Esophagus squamous epithelium (tissue), 4 donors: ENCODE measurements around the gene SMIM5.

Source experiments
- POLR2A ChIP-seq, 4 donors: fragments of 450-650 bp; IDR thresholded peaks; one replicate each; pipeline ENCODE4 v1.6.1; 2017; ENCODE audit warnings: antibody characterized with exemption in 4 of 4, mild to moderate bottlenecking in 4 of 4, moderate library complexity in 3 of 4
- TF ChIP-seq, protein P1 (sequence below), 6 experiments: fragments of 450-650 bp in 4 of 6; fragments of 200-600 bp in 2 of 6; sonication (generic) in 2 of 6; IDR thresholded peaks; one replicate each; pipeline ENCODE4 v1.5.1; 2016 to 2019; ENCODE audit warnings: antibody characterized with exemption in 6 of 6, mild to moderate bottlenecking in 4 of 6, moderate library complexity in 4 of 6

DNA sequence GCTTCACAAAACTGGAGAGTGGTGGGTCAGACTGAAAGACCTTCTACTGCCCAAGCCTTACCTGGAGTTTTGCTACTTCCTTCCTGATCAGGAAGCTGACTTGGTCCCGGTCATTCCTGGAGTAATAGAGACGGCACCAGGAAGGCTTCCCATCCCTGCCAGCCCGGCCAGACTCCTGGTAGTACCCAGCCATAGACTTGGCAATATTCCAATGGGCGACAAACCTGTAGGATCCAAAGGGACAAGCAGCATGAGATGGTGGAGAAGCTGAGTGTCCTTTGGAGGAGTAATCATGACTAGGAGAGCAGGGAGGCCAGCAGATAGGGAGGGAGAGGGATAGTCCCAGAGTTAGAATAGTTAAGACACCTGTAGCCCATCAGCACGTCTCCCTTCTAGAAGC is 25.0 kb downstream of the SMIM5 start:
- TF ChIP-seq, protein P1, sequence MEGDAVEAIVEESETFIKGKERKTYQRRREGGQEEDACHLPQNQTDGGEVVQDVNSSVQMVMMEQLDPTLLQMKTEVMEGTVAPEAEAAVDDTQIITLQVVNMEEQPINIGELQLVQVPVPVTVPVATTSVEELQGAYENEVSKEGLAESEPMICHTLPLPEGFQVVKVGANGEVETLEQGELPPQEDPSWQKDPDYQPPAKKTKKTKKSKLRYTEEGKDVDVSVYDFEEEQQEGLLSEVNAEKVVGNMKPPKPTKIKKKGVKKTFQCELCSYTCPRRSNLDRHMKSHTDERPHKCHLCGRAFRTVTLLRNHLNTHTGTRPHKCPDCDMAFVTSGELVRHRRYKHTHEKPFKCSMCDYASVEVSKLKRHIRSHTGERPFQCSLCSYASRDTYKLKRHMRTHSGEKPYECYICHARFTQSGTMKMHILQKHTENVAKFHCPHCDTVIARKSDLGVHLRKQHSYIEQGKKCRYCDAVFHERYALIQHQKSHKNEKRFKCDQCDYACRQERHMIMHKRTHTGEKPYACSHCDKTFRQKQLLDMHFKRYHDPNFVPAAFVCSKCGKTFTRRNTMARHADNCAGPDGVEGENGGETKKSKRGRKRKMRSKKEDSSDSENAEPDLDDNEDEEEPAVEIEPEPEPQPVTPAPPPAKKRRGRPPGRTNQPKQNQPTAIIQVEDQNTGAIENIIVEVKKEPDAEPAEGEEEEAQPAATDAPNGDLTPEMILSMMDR (IDR thresholded peaks at IDR 0.05): no peak
- TF ChIP-seq POLR2A (IDR thresholded peaks at IDR 0.05): no peak
